ENCODE results near the gene AAMDC. TPM values are rescaled to one million over a fixed set of nuclear protein-coding genes. Genes with fewer than 3 reads are reported as not detected.
"Not testable (repeated sequence)": the region's sequence is repeated elsewhere in the genome, so short reads cannot be mapped to it uniquely, and the experiment has no call there.

AAMDC gene
- total and polyA plus RNA-seq, 2 donors (not counting 1 experiment from before 2014, with no cell fraction given), result 39.6 to 98.4 TPM

DNA sequence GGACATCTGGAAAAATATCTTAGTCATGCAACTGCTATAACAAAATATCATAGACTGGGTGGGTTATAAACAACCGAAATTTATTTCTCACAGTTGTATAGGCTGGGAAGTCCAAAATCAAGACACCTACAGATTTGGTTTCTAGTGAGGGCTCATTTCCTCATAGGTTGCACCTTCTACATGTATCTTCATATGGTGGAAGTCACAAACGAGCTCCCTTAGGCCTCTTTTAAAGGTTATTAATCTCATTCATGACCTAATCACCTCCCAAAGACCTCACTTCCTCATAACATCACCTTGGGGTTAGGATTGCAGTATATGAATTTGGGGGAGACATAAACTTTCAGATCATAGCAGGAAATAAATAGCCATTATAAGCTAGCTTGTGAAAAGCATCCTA lies 88.3 kb downstream of the AAMDC start:
- H3K36me3 ChIP-seq (ENCODE audit: control insufficient read depth, insufficient read depth, low read length), result no peaks in the 10 kb centered on the region
- peaks cover 2% of the 10 kb centered on the region for H3K4me1 ChIP-seq (ENCODE audit: control insufficient read depth, extremely low read depth, insufficient read depth, low read length)
- no peak for TF ChIP-seq EZH2 (IDR thresholded peaks at IDR 0.05; ENCODE audit: low read length, missing control alignments)
- TF ChIP-seq, protein P1, sequence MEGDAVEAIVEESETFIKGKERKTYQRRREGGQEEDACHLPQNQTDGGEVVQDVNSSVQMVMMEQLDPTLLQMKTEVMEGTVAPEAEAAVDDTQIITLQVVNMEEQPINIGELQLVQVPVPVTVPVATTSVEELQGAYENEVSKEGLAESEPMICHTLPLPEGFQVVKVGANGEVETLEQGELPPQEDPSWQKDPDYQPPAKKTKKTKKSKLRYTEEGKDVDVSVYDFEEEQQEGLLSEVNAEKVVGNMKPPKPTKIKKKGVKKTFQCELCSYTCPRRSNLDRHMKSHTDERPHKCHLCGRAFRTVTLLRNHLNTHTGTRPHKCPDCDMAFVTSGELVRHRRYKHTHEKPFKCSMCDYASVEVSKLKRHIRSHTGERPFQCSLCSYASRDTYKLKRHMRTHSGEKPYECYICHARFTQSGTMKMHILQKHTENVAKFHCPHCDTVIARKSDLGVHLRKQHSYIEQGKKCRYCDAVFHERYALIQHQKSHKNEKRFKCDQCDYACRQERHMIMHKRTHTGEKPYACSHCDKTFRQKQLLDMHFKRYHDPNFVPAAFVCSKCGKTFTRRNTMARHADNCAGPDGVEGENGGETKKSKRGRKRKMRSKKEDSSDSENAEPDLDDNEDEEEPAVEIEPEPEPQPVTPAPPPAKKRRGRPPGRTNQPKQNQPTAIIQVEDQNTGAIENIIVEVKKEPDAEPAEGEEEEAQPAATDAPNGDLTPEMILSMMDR (conservative IDR thresholded peaks at IDR 0.05 in 1 of 2, IDR thresholded peaks at IDR 0.05 in 1 of 2; ENCODE audit: low read depth in 1 of 2, low read length in 2 of 2), result no peak
- no peak overlapping the region for H2AFZ ChIP-seq (ENCODE audit: low read length)
- no peaks in the 10 kb centered on the region for H3K79me2 ChIP-seq (ENCODE audit: control insufficient read depth, insufficient read depth, low read length)
- no peaks in the 10 kb centered on the region for H3K27me3 ChIP-seq (ENCODE audit: control insufficient read depth, insufficient read depth, low read length)
- no peak overlapping the region for H3K4me3 ChIP-seq (replicated peaks in 1 of 4; ENCODE audit: control extremely low read depth in 1 of 4, insufficient read depth in 1 of 4, low read depth in 3 of 4, low read length in 4 of 4)
- H3K4me2 ChIP-seq (ENCODE audit: extremely low read depth, insufficient read depth, low read length), result no peak overlapping the region
- no peak overlapping the region for H3K27ac ChIP-seq (ENCODE audit: insufficient read depth, low read length)
- DNase-seq (ENCODE audit: low read depth in 2 of 2), result no peak
- H3K9me3 ChIP-seq (ENCODE audit: control insufficient read depth, insufficient read depth, low read depth, low read length), result no peaks in the 10 kb centered on the region
- H3K9ac ChIP-seq (ENCODE audit: insufficient read depth, low read length), result no peak overlapping the region
- no peaks in the 10 kb centered on the region for H4K20me1 ChIP-seq (ENCODE audit: control insufficient read depth, extremely low read depth, insufficient read depth, low read length)

DNA sequence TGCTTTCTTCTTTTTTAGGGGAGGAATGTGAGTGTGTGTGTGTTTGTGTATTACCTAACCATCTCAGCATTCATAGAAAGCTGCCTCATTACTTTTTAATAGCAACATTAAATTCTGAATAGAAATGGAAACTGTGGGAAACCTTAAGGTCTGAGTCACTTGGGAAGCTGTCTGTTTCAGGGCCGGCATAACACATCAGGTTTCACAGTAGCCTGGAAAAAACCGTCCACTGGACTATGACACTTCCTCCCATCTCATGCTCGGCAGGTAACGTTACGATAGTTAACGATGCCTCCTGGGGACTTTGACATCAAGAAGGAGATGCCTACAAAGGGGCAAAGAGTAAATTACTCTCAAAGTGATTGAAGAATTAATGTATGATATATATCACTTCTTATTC lies 89.9 kb downstream of the AAMDC start:
- DNase-seq (ENCODE audit: low read depth in 2 of 2), result peak; percentile 15 to 70
- H3K4me1 ChIP-seq (ENCODE audit: control insufficient read depth, extremely low read depth, insufficient read depth, low read length); H3K27ac ChIP-seq (ENCODE audit: insufficient read depth, low read length); H3K9me3 ChIP-seq (ENCODE audit: control insufficient read depth, insufficient read depth, low read depth, low read length); H3K36me3 ChIP-seq (ENCODE audit: control insufficient read depth, insufficient read depth, low read length); H3K79me2 ChIP-seq (ENCODE audit: control insufficient read depth, insufficient read depth, low read length); H3K4me2 ChIP-seq (ENCODE audit: extremely low read depth, insufficient read depth, low read length); H3K27me3 ChIP-seq (ENCODE audit: control insufficient read depth, insufficient read depth, low read length); H3K9ac ChIP-seq (ENCODE audit: insufficient read depth, low read length); H4K20me1 ChIP-seq (ENCODE audit: control insufficient read depth, extremely low read depth, insufficient read depth, low read length); H2AFZ ChIP-seq (ENCODE audit: low read length); H3K4me3 ChIP-seq (replicated peaks in 1 of 4; ENCODE audit: control extremely low read depth in 1 of 4, insufficient read depth in 1 of 4, low read depth in 3 of 4, low read length in 4 of 4): not testable (repeated sequence)

DNA sequence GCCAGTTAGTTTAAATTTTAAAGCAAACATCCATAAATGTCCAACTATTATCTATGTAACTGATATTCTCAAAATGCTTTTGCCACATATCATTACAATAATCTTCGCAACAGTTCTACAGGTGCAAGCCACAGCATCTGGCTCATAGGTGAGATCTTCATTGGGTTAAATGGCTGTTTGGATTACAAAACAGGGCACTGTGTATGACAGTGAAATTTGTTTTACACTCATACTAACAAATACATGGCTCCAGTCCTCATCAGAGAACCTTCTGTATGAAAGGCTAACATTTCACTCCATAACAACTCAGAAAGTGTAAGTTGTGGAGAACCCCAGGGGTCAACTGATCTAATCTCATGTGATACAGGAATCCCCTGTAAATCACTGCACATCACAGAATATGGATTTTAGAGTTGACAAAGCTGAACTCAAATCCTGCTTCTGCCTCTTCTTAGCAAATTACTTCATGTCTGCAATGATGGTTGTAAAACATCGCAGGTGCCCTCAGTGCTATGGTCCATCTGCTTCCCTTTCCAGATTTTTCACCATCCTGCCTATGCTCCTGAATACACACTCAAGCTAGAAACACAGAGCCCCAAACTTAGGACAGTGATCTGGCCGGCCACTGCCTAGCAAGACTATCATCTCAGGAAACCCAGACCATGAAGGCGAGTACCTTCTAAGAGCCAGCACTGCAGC lies 92.8 kb downstream of the AAMDC start:
- not testable (repeated sequence) for H2AFZ ChIP-seq (ENCODE audit: low read length); H3K4me1 ChIP-seq (ENCODE audit: control insufficient read depth, extremely low read depth, insufficient read depth, low read length); H3K36me3 ChIP-seq (ENCODE audit: control insufficient read depth, insufficient read depth, low read length); H3K79me2 ChIP-seq (ENCODE audit: control insufficient read depth, insufficient read depth, low read length); H3K27me3 ChIP-seq (ENCODE audit: control insufficient read depth, insufficient read depth, low read length); H4K20me1 ChIP-seq (ENCODE audit: control insufficient read depth, extremely low read depth, insufficient read depth, low read length); H3K9ac ChIP-seq (ENCODE audit: insufficient read depth, low read length); H3K4me2 ChIP-seq (ENCODE audit: extremely low read depth, insufficient read depth, low read length); H3K4me3 ChIP-seq (replicated peaks in 1 of 4; ENCODE audit: control extremely low read depth in 1 of 4, insufficient read depth in 1 of 4, low read depth in 3 of 4, low read length in 4 of 4); H3K9me3 ChIP-seq (ENCODE audit: control insufficient read depth, insufficient read depth, low read depth, low read length)
- DNase-seq (ENCODE audit: low read depth in 2 of 2), result peak; percentile 24 to 34
- peak overlapping the region; percentile 14 for H3K27ac ChIP-seq (ENCODE audit: insufficient read depth, low read length)

DNA sequence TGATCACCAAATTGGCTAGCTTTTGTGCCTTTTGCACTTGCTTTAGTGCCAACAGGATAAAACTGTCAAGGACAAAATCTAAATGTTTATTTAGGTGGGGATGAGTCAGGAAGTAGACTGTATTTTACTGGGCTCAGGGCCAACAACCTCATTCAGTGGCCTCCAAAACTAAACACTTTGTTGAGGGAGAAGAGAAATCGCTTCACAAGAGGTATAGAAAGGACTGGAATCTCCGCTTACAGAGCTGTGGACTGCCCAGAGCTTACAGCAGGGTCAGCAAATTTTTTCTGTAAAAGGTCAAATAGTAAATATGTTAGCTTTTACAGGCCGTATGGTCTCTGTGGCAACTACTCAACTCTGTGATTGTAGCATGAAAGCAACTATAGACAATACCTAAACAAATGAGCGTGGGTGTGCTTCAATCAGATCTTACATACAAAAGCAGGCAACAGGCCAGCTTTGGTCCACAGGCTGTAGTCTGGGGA lies 93.4 kb downstream of the AAMDC start:
- H3K27me3 ChIP-seq (ENCODE audit: control insufficient read depth, insufficient read depth, low read length); H3K4me1 ChIP-seq (ENCODE audit: control insufficient read depth, extremely low read depth, insufficient read depth, low read length); H3K4me2 ChIP-seq (ENCODE audit: extremely low read depth, insufficient read depth, low read length); H4K20me1 ChIP-seq (ENCODE audit: control insufficient read depth, extremely low read depth, insufficient read depth, low read length); H3K79me2 ChIP-seq (ENCODE audit: control insufficient read depth, insufficient read depth, low read length); H3K36me3 ChIP-seq (ENCODE audit: control insufficient read depth, insufficient read depth, low read length); H3K9me3 ChIP-seq (ENCODE audit: control insufficient read depth, insufficient read depth, low read depth, low read length); H3K4me3 ChIP-seq (replicated peaks in 1 of 4; ENCODE audit: control extremely low read depth in 1 of 4, insufficient read depth in 1 of 4, low read depth in 3 of 4, low read length in 4 of 4); H3K9ac ChIP-seq (ENCODE audit: insufficient read depth, low read length); H2AFZ ChIP-seq (ENCODE audit: low read length): not testable (repeated sequence)
- DNase-seq (ENCODE audit: low read depth in 2 of 2), result peak; percentile 90 to 96
- peak overlapping the region; percentile 38 for H3K27ac ChIP-seq (ENCODE audit: insufficient read depth, low read length)

DNA sequence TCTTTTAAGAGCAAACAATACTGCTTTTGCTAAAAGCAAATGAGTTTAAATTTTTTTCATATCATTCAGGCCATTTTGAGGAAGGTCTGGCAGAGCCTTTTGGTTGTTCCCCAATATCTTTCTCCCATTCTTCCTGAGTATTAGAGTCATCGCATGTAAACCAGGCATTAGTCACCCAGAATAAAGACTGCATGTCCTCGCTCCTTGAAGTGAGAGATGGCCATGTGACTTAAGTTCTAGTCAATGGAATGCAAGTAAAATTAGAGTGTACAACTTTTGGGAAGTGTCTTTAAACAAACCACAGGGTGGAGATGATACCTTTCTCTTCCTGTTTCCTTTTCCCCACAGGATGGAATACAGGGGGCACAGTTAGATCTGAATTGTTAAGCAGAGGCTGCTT lies 96.8 kb downstream of the AAMDC start:
- not testable (repeated sequence) for H3K4me1 ChIP-seq (ENCODE audit: control insufficient read depth, extremely low read depth, insufficient read depth, low read length); H3K27ac ChIP-seq (ENCODE audit: insufficient read depth, low read length); H3K4me2 ChIP-seq (ENCODE audit: extremely low read depth, insufficient read depth, low read length); DNase-seq (ENCODE audit: low read depth in 2 of 2); H3K9me3 ChIP-seq (ENCODE audit: control insufficient read depth, insufficient read depth, low read depth, low read length); H3K4me3 ChIP-seq (replicated peaks in 1 of 4; ENCODE audit: control extremely low read depth in 1 of 4, insufficient read depth in 1 of 4, low read depth in 3 of 4, low read length in 4 of 4); H3K27me3 ChIP-seq (ENCODE audit: control insufficient read depth, insufficient read depth, low read length); H2AFZ ChIP-seq (ENCODE audit: low read length); H4K20me1 ChIP-seq (ENCODE audit: control insufficient read depth, extremely low read depth, insufficient read depth, low read length); H3K9ac ChIP-seq (ENCODE audit: insufficient read depth, low read length); H3K36me3 ChIP-seq (ENCODE audit: control insufficient read depth, insufficient read depth, low read length); H3K79me2 ChIP-seq (ENCODE audit: control insufficient read depth, insufficient read depth, low read length)

Measured in fibroblast of lung (primary cell).